ENCODE measurements around the gene MMP25.
A peak's percentile ranks its signal among the peaks of the same experiment; 100 is the strongest.

MMP25 gene

GRCh38 chr16:3045758-3046640 is at the start of gene MMP25:
Gene MMP25, plus strand, starts transcription at chr16:3046561. Its CDS starts 357 bp downstream, at chr16:3046918.
- no peak within 1 kb of the TSS for H3K27ac ChIP-seq (ENCODE audit: low read length)
- peak within 1 kb of the TSS; percentile 47; the same call in 1 of the 2 replicates for H3K9ac ChIP-seq (ENCODE audit: low read depth, low read length)
- no peaks in the 10 kb centered on the region for H3K9me3 ChIP-seq (ENCODE audit: insufficient read depth, low read depth, low read length)
- peaks cover 88% of the 10 kb centered on the region for H3K27me3 ChIP-seq (ENCODE audit: insufficient read depth, low read length)
- no peaks in the 10 kb centered on the region; the same call in 1 of the 2 replicates for H3K4me1 ChIP-seq (ENCODE audit: insufficient read depth, low read length)
- H3K36me3 ChIP-seq (ENCODE audit: insufficient read depth, low read depth, low read length) = no peaks in the 10 kb centered on the region
- H3K4me3 ChIP-seq (ENCODE audit: low read length) = peak within 1 kb of the TSS; percentile 70

GRCh38 chr16:2999929-3000328 is 46.4 kb upstream of the MMP25 start:
- no peak overlapping the region for H3K9ac ChIP-seq (ENCODE audit: low read depth, low read length)
- H3K27ac ChIP-seq (ENCODE audit: low read length) = no peak overlapping the region
- H3K4me1 ChIP-seq (ENCODE audit: insufficient read depth, low read length) = no peaks in the 10 kb centered on the region
- H3K4me3 ChIP-seq (ENCODE audit: low read length) = no peak overlapping the region
- H3K36me3 ChIP-seq (ENCODE audit: insufficient read depth, low read depth, low read length) = no peaks in the 10 kb centered on the region
- H3K27me3 ChIP-seq (ENCODE audit: insufficient read depth, low read length) = peaks cover 2% of the 10 kb centered on the region; the same call in 1 of the 2 replicates
- H3K9me3 ChIP-seq (ENCODE audit: insufficient read depth, low read depth, low read length) = no peaks in the 10 kb centered on the region

- Histone ChIP-seq H3K27me3 (ENCODE audit: insufficient read depth, low read length) (peaks cover 4% of the 10 kb centered on the region; the same call in 1 of the 2 replicates), H3K27ac (ENCODE audit: low read length) (no peak overlapping the region), H3K9ac (ENCODE audit: low read depth, low read length) (no peak overlapping the region), H3K4me1 (ENCODE audit: insufficient read depth, low read length) (no peaks in the 10 kb centered on the region), H3K4me3 (ENCODE audit: low read length) (no peak overlapping the region), H3K9me3 (ENCODE audit: insufficient read depth, low read depth, low read length) (no peaks in the 10 kb centered on the region), H3K36me3 (ENCODE audit: insufficient read depth, low read depth, low read length) (no peaks in the 10 kb centered on the region)
Measured at GRCh38 chr16:3000540-3000939, 45.8 kb upstream of the MMP25 start.

GRCh38 chr16:3001316-3001715 is 45.0 kb upstream of the MMP25 start:
- H3K36me3 ChIP-seq (ENCODE audit: insufficient read depth, low read depth, low read length) = no peaks in the 10 kb centered on the region
- H3K27ac ChIP-seq (ENCODE audit: low read length) = no peak overlapping the region
- H3K9ac ChIP-seq (ENCODE audit: low read depth, low read length) = no peak overlapping the region
- H3K27me3 ChIP-seq (ENCODE audit: insufficient read depth, low read length) = peaks cover 4% of the 10 kb centered on the region; the same call in 1 of the 2 replicates
- no peaks in the 10 kb centered on the region for H3K9me3 ChIP-seq (ENCODE audit: insufficient read depth, low read depth, low read length)
- H3K4me3 ChIP-seq (ENCODE audit: low read length) = no peak overlapping the region
- peaks cover 5% of the 10 kb centered on the region; the same call in 1 of the 2 replicates for H3K4me1 ChIP-seq (ENCODE audit: insufficient read depth, low read length)

- H3K9ac ChIP-seq (ENCODE audit: low read depth, low read length) = no peak overlapping the region
- H3K27ac ChIP-seq (ENCODE audit: low read length) = no peak overlapping the region
- peaks cover 23% of the 10 kb centered on the region for H3K4me1 ChIP-seq (ENCODE audit: insufficient read depth, low read length)
- H3K9me3 ChIP-seq (ENCODE audit: insufficient read depth, low read depth, low read length) = no peaks in the 10 kb centered on the region
- no peak overlapping the region for H3K4me3 ChIP-seq (ENCODE audit: low read length)
- H3K36me3 ChIP-seq (ENCODE audit: insufficient read depth, low read depth, low read length) = no peaks in the 10 kb centered on the region
- peaks cover 15% of the 10 kb centered on the region; the same call in 1 of the 2 replicates for H3K27me3 ChIP-seq (ENCODE audit: insufficient read depth, low read length)
Measured at GRCh38 chr16:3003582-3004270, 42.6 kb upstream of the MMP25 start.

GRCh38 chr16:3004319-3004718 is 42.0 kb upstream of the MMP25 start:
- Histone ChIP-seq H3K9ac (ENCODE audit: low read depth, low read length) (no peak overlapping the region), H3K4me3 (ENCODE audit: low read length) (no peak overlapping the region), H3K4me1 (ENCODE audit: insufficient read depth, low read length) (peaks cover 28% of the 10 kb centered on the region), H3K36me3 (ENCODE audit: insufficient read depth, low read depth, low read length) (no peaks in the 10 kb centered on the region), H3K27ac (ENCODE audit: low read length) (no peak overlapping the region), H3K9me3 (ENCODE audit: insufficient read depth, low read depth, low read length) (no peaks in the 10 kb centered on the region), H3K27me3 (ENCODE audit: insufficient read depth, low read length) (peaks cover 15% of the 10 kb centered on the region; the same call in 1 of the 2 replicates)

GRCh38 chr16:3004781-3005284 is 41.5 kb upstream of the MMP25 start:
- Histone ChIP-seq H3K9me3 (ENCODE audit: insufficient read depth, low read depth, low read length) (no peaks in the 10 kb centered on the region), H3K4me3 (ENCODE audit: low read length) (peak overlapping the region; percentile 65), H3K27me3 (ENCODE audit: insufficient read depth, low read length) (peaks cover 15% of the 10 kb centered on the region; the same call in 1 of the 2 replicates), H3K27ac (ENCODE audit: low read length) (no peak overlapping the region), H3K36me3 (ENCODE audit: insufficient read depth, low read depth, low read length) (no peaks in the 10 kb centered on the region), H3K9ac (ENCODE audit: low read depth, low read length) (no peak overlapping the region), H3K4me1 (ENCODE audit: insufficient read depth, low read length) (peaks cover 28% of the 10 kb centered on the region)

GRCh38 chr16:3007059-3007956 is 39.1 kb upstream of the MMP25 start:
- H3K4me3 ChIP-seq (ENCODE audit: low read length) = peak overlapping the region; percentile 63
- H3K9me3 ChIP-seq (ENCODE audit: insufficient read depth, low read depth, low read length) = no peaks in the 10 kb centered on the region
- peaks cover 31% of the 10 kb centered on the region for H3K4me1 ChIP-seq (ENCODE audit: insufficient read depth, low read length)
- peak overlapping the region; percentile 86 for H3K27ac ChIP-seq (ENCODE audit: low read length)
- peak overlapping the region; percentile 92 for H3K9ac ChIP-seq (ENCODE audit: low read depth, low read length)
- H3K36me3 ChIP-seq (ENCODE audit: insufficient read depth, low read depth, low read length) = no peaks in the 10 kb centered on the region
- H3K27me3 ChIP-seq (ENCODE audit: insufficient read depth, low read length) = peaks cover 25% of the 10 kb centered on the region

- Histone ChIP-seq H3K4me1 (ENCODE audit: insufficient read depth, low read length) (peaks cover 34% of the 10 kb centered on the region), H3K36me3 (ENCODE audit: insufficient read depth, low read depth, low read length) (no peaks in the 10 kb centered on the region), H3K27ac (ENCODE audit: low read length) (peak overlapping the region; percentile 94), H3K27me3 (ENCODE audit: insufficient read depth, low read length) (peaks cover 34% of the 10 kb centered on the region), H3K9ac (ENCODE audit: low read depth, low read length) (peak overlapping the region; percentile 92), H3K9me3 (ENCODE audit: insufficient read depth, low read depth, low read length) (no peaks in the 10 kb centered on the region), H3K4me3 (ENCODE audit: low read length) (peak overlapping the region; percentile 63)
Measured at GRCh38 chr16:3007957-3008689, 38.2 kb upstream of the MMP25 start.

- peak overlapping the region; percentile 63 for H3K4me3 ChIP-seq (ENCODE audit: low read length)
- no peaks in the 10 kb centered on the region for H3K9me3 ChIP-seq (ENCODE audit: insufficient read depth, low read depth, low read length)
- no peaks in the 10 kb centered on the region for H3K36me3 ChIP-seq (ENCODE audit: insufficient read depth, low read depth, low read length)
- peaks cover 39% of the 10 kb centered on the region for H3K27me3 ChIP-seq (ENCODE audit: insufficient read depth, low read length)
- H3K9ac ChIP-seq (ENCODE audit: low read depth, low read length) = peak overlapping the region; percentile 83
- peaks cover 37% of the 10 kb centered on the region for H3K4me1 ChIP-seq (ENCODE audit: insufficient read depth, low read length)
- H3K27ac ChIP-seq (ENCODE audit: low read length) = peak overlapping the region; percentile 94
Measured at GRCh38 chr16:3008690-3009037, 37.7 kb upstream of the MMP25 start.
